ENCODE results near the gene FHOD1. TPM values are rescaled to one million over a fixed set of nuclear protein-coding genes. Genes with fewer than 3 reads are reported as not detected.

Gene FHOD1
- total RNA-seq, 2 experiments from 2014 or later = 102 to 105 TPM

DNA sequence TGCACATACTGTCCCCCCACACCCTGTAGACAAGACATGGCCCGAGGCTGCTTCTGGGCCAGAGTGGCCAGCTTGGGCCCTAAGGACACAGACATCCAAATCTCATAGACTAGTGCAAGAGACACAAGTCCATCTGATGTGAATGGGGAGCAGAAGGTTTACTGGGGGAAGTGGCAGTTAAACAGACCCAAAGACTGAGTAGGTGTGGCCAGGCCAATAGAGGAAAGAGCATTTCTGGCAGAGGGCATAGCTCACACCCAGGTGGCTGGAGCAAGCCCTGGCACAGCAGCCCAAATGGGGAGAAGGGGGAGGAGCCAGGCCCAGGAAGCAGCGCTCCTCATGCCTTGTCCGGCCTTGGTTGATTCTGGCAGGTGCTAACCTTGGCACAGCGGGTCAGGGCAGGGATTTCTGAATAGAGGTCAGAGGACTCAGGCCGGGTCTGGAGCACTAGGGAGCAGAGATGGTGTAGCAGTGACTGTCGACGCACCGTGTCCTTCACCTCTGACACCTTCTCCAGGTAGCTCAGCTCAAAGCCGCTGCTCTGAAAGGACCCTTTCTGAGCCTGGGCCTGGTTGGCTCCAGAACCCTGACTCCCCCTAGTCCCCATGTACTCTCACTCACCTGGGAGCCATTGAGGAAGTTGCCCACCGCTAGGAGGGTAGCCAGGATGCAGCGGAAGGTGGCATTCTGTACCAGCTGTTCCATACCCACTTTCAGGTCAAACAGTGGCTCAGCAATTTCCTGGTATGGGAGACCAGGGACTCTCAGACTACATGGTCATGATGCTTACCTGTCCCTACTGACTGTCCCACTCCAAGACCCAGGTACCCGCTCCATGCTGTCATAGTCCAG lies 16.2 kb downstream of the FHOD1 start:
- no peak overlapping the region for H3K4me3 Mint-ChIP-seq
- H3K4me1 Mint-ChIP-seq (ENCODE audit: low read depth) = peaks cover 17% of the 10 kb centered on the region
- peaks cover 55% of the 10 kb centered on the region for H3K36me3 Mint-ChIP-seq (ENCODE audit: low read depth)
- no peaks in the 10 kb centered on the region for H3K9me3 Mint-ChIP-seq
- intact Hi-C loops (cut with micrococcal nuclease) = no loop called here
- H3K27ac Mint-ChIP-seq = no peak overlapping the region
- no peak for DNase-seq
- no peak for ATAC-seq
- ChIA-PET POLR2A (interaction anchor here (0.6 to 12.3 kb wide), 5 partner anchors 8 to 38 kb away, joined by 3 to 123 read pairs (median 3); partner anchors contain the start of genes FHOD1 and SLC9A5), CTCF (no interaction called here)
- TF ChIP-seq, protein P1, sequence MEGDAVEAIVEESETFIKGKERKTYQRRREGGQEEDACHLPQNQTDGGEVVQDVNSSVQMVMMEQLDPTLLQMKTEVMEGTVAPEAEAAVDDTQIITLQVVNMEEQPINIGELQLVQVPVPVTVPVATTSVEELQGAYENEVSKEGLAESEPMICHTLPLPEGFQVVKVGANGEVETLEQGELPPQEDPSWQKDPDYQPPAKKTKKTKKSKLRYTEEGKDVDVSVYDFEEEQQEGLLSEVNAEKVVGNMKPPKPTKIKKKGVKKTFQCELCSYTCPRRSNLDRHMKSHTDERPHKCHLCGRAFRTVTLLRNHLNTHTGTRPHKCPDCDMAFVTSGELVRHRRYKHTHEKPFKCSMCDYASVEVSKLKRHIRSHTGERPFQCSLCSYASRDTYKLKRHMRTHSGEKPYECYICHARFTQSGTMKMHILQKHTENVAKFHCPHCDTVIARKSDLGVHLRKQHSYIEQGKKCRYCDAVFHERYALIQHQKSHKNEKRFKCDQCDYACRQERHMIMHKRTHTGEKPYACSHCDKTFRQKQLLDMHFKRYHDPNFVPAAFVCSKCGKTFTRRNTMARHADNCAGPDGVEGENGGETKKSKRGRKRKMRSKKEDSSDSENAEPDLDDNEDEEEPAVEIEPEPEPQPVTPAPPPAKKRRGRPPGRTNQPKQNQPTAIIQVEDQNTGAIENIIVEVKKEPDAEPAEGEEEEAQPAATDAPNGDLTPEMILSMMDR (IDR thresholded peaks at IDR 0.05) = no peak
- no peaks in the 10 kb centered on the region for H3K27me3 Mint-ChIP-seq

DNA sequence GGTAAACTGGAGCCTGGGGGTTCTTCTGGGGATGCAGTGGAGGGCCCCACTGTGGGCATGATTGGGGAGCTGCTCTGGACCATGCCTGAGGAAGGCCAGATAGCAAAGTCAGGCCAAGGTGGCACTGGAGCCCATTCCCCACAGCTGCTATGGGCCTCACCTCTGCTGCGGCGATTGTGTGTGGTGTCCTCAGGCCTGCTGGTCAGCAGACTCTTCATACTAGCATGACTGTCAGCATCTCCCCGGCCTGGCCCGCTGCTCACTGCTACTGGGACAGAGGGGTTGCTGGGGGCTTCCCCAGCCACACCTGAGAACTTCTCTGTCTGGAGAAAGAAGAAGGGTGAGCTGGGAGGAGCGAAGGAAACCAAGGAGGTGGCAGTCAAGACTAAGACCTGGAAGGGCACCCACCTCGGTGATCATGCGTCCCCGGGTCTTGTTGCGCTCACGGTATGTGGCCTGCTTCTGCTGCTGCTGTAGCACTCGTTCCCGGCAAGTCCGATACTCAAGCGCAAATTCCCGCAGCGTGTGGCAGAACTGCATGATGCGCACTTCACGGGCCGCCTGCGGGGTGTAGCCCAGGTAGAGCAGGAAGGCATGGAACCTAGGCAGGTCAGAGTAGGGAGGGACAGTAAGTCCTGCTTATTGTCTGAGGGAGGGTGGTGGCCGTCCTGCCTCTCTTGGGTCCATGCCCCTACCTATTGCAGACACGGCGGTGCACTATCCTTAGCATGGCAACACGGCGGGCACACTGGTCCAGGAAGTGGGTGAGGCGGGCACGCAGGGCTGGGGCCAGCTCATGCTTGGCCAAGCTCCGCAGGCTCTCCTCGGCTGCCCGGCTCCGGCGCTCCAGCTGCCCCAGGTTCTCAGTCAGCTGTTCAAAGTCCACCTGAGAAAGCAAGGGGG lies 17.1 kb downstream of the FHOD1 start:
- DNase-seq (no peak), ATAC-seq (no peak)
- Mint-ChIP-seq H3K36me3 (ENCODE audit: low read depth) (peaks cover 53% of the 10 kb centered on the region), H3K27ac (no peak overlapping the region), H3K4me3 (peak overlapping the region; percentile 100), H3K27me3 (no peaks in the 10 kb centered on the region), H3K9me3 (no peaks in the 10 kb centered on the region), H3K4me1 (ENCODE audit: low read depth) (peaks cover 25% of the 10 kb centered on the region)
- CTCF ChIA-PET = interaction anchor here (0.8 to 1.2 kb wide), 3 partner anchors 14 to 75 kb away, joined by 3 to 4 read pairs (median 3); no protein-coding TSS in a partner anchor
- POLR2A ChIA-PET = interaction anchor here (0.6 to 12.3 kb wide), 5 partner anchors 9 to 37 kb away, joined by 3 to 123 read pairs (median 3); partner anchors contain the start of genes FHOD1 and SLC9A5
- intact Hi-C loops (cut with micrococcal nuclease) = no loop called here
- TF ChIP-seq, protein P1 (IDR thresholded peaks at IDR 0.05) = no peak

DNA sequence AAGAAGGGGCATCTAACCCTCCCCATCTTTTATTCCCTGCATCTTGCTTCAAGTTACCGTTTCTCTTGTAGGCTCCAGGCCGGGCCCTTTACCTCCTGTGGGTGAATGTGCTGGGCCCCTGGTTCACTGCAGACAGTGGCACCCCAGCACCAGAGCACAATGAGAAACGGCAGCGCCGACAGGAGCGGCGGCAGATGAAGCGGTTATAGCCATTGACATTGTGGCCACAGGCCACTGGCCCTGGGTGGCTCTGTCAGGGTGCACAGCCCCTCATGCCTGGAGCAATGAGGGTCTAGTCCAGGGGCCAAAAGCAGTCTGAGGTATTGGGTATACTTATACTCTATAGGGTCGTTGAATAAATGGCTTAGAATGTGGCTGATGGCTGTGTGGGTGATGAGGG lies 18.4 kb downstream of the FHOD1 start:
- DNase-seq (no peak), ATAC-seq (no peak)
- H3K4me1 Mint-ChIP-seq (ENCODE audit: low read depth) = peaks cover 36% of the 10 kb centered on the region
- ChIA-PET CTCF (interaction anchor here (1.2 kb wide), 1 partner anchor 16 kb away, joined by 4 read pairs; no protein-coding TSS in a partner anchor), POLR2A (interaction anchor here (0.7 to 12.3 kb wide), 5 partner anchors 9 to 27 kb away, joined by 3 to 123 read pairs (median 10); partner anchors contain the start of genes FHOD1 and SLC9A5)
- H3K9me3 Mint-ChIP-seq = no peaks in the 10 kb centered on the region
- peaks cover 52% of the 10 kb centered on the region for H3K36me3 Mint-ChIP-seq (ENCODE audit: low read depth)
- intact Hi-C loops (cut with micrococcal nuclease) = no loop called here
- H3K4me3 Mint-ChIP-seq = peak overlapping the region; percentile 100
- TF ChIP-seq, protein P1 (IDR thresholded peaks at IDR 0.05) = no peak
- H3K27ac Mint-ChIP-seq = no peak overlapping the region
- no peaks in the 10 kb centered on the region for H3K27me3 Mint-ChIP-seq

DNA sequence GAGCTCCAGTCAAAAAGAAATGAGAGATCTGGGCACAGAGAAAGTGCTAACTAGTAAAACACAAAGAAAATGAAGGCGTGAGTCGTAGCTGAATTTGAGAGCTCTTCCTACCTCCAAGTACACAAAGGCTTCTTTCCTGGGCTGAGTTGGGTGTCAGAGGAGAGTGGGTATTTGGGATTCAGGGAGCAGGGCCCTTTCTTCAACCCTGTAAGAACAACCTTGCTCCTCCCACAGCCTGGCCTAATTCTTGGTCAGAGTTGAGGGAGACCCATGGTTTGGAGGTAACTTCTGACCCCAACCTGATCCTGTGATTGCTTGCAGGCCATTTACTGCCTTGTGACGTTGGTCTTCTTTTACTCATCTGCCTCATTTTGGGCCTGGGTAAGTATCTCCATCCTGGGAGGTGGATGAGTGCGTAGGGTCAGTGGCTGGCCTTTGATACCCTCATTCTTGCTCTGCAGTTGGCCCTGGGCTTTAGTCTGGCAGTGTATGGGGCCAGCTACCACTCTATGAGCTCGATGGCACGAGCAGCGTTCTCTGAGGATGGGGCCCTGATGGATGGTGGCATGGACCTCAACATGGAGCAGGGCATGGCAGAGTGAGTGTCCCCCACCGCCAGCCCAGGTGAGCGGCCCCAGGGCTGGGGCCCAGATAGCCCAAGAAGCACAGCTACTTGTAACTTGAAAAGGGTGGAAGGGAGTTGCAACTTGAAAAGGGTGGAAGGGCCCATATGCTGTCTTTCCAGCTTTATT lies 19.1 kb downstream of the FHOD1 start:
- intact Hi-C loops (cut with micrococcal nuclease) = no loop called here
- CTCF ChIA-PET = interaction anchor here (1.3 to 2.5 kb wide), 4 partner anchors 14 to 44 kb away, joined by 3 to 9 read pairs (median 6); no protein-coding TSS in a partner anchor
- H3K36me3 Mint-ChIP-seq (ENCODE audit: low read depth) = peaks cover 48% of the 10 kb centered on the region
- peak overlapping the region; percentile 100 for H3K4me3 Mint-ChIP-seq
- no peaks in the 10 kb centered on the region for H3K27me3 Mint-ChIP-seq
- TF ChIP-seq, protein P1 (IDR thresholded peaks at IDR 0.05) = no peak
- no peak for ATAC-seq
- no peak for DNase-seq
- peaks cover 38% of the 10 kb centered on the region for H3K4me1 Mint-ChIP-seq (ENCODE audit: low read depth)
- peak overlapping the region; percentile 100 for H3K27ac Mint-ChIP-seq
- no peaks in the 10 kb centered on the region for H3K9me3 Mint-ChIP-seq
- POLR2A ChIA-PET = interaction anchor here (0.8 to 12.3 kb wide), 10 partner anchors 9 to 52 kb away, joined by 3 to 123 read pairs (median 6); partner anchors contain the start of genes E2F4, FHOD1 and SLC9A5

All from activated CD8-positive, alpha-beta T cell treated with anti-CD3 and anti-CD28 coated beads for 36 hours (primary cell).